ENCODE results near the gene MIA. TPM values are rescaled to one million over a fixed set of nuclear protein-coding genes. Genes with fewer than 3 reads are reported as not detected.

MIA gene
- total RNA-seq, 4 donors from 2014 or later = 1.4 to 9.2 (median 3.1) TPM; not detected in 1

- H3K9me3 ChIP-seq = no peaks in the 10 kb centered on the region
- 52% methylated on average over 2 of the region's 2 CpGs; no CpG with 5 or more reads in 1 of the 2 donors for WGBS, 2 donors (ENCODE audit: low coverage in 1 of 2)
- peaks cover 16 to 100% (median 82%) of the 10 kb centered on the region in 3 donors for H3K4me1 ChIP-seq
- peaks cover 0 to 37% of the 10 kb centered on the region in 2 donors for H3K36me3 ChIP-seq
- no peaks in the 10 kb centered on the region for H3K27me3 ChIP-seq
- TF ChIP-seq EP300 (IDR thresholded peaks at IDR 0.05) (no peak), POLR2AphosphoS5 (IDR thresholded peaks at IDR 0.05) (no peak), POLR2A (IDR thresholded peaks at IDR 0.05) (no peak), CTCF (IDR thresholded peaks at IDR 0.05) (no peak)
- H3K27ac ChIP-seq = peak overlapping the region in 3 of 4 donors; percentile 95 to 99 (median 98)
- no peak for ATAC-seq
- H3K4me3 ChIP-seq = no peak overlapping the region
Measured at GRCh38 chr19:40805258-40805868, 30.0 kb downstream of the MIA start.

DNA sequence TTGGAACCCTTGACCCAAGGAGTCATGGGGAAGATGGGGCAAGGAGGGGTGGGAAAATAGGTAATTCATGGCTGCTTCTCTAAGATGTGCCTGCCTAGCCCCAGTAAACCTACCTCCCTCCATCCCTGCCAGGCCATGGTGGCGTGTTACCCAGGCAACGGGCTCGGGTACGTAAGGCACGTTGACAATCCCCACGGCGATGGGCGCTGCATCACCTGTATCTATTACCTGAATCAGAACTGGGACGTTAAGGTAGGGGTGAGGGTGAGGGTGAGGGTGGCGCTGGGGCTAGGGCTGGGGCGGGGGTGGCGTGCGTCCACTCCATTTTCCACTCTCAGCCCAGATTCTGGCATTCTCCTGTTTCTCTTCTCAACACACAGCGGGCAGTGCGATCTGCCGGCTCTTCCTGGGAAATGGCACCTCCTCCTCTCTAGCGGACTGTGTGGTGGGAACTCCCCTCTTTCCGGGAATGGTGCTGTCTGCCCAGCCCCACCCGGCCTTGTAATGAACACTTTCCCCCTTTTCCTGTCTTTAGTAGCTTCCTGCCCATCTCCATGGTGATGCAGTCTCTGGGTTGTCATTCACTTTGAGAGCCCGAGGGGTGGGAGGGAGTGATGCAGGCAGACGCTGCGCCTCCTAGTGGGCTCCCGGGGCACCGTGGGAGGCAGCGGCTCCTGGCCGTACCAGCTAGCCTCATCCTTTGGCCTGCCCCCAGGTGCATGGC, 31.3 kb downstream of the MIA start:
- ATAC-seq = peak; percentile 57
- H3K4me3 ChIP-seq = peak overlapping the region in 1 of 2 donors; percentile 19
- 2 to 47% methylated on average over 4 to 7 of the region's 26 CpGs for WGBS, 2 donors (ENCODE audit: low coverage in 1 of 2)

GRCh38 chr19:40807147-40808020, 32.1 kb downstream of the MIA start:
- peak overlapping the region in 1 of 2 donors; percentile 19 for H3K4me3 ChIP-seq
- no peaks in the 10 kb centered on the region for H3K27me3 ChIP-seq
- WGBS, 2 donors (ENCODE audit: low coverage in 1 of 2) = 67 to 76% methylated on average over 2 to 6 of the region's 18 CpGs
- peaks cover 3 to 93% (median 70%) of the 10 kb centered on the region in 3 donors for H3K4me1 ChIP-seq
- peaks cover 0 to 26% of the 10 kb centered on the region in 2 donors for H3K36me3 ChIP-seq
- H3K9me3 ChIP-seq = no peaks in the 10 kb centered on the region
- ATAC-seq = no peak
- TF ChIP-seq EP300 (IDR thresholded peaks at IDR 0.05) = no peak
- TF ChIP-seq CTCF (IDR thresholded peaks at IDR 0.05) = peak in 1 of 4 experiments; percentile 1
- H3K27ac ChIP-seq = peak overlapping the region in 3 of 4 donors; percentile 95 to 99 (median 98)

More for the DNA sequence above, 31.3 kb downstream of the MIA start:
- Histone ChIP-seq H3K27me3 (no peaks in the 10 kb centered on the region), H3K27ac (peak overlapping the region in 3 of 4 donors; percentile 95 to 99 (median 98)), H3K9me3 (no peaks in the 10 kb centered on the region), H3K36me3 (peaks cover 0 to 26% of the 10 kb centered on the region in 2 donors), H3K4me1 (peaks cover 8 to 93% (median 76%) of the 10 kb centered on the region in 3 donors)
- TF ChIP-seq POLR2A (IDR thresholded peaks at IDR 0.05) (no peak), POLR2AphosphoS5 (IDR thresholded peaks at IDR 0.05) (peak; percentile 74), CTCF (IDR thresholded peaks at IDR 0.05) (peak in 3 of 4 experiments; percentile 78 to 90 (median 89)), EP300 (IDR thresholded peaks at IDR 0.05) (no peak)

DNA sequence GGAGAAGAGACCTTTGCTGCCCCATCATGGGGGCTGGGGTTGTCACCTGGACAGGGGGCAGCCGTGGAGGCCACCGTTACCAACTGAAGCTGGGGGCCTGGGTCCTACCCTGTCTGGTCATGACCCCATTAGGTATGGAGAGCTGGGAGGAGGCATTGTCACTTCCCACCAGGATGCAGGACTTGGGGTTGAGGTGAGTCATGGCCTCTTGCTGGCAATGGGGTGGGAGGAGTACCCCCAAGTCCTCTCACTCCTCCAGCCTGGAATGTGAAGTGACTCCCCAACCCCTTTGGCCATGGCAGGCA, 32.7 kb downstream of the MIA start:
- Histone ChIP-seq H3K9me3 (no peaks in the 10 kb centered on the region), H3K4me3 (no peak overlapping the region), H3K27me3 (no peaks in the 10 kb centered on the region), H3K36me3 (peaks cover 0 to 26% of the 10 kb centered on the region in 2 donors), H3K4me1 (peaks cover 3 to 93% (median 66%) of the 10 kb centered on the region in 3 donors), H3K27ac (peak overlapping the region in 2 of 4 donors; percentile 98 to 99)
- ATAC-seq = no peak
- WGBS, 2 donors (ENCODE audit: low coverage in 1 of 2) = no CpG with 5 or more reads among the region's 2 CpGs
- TF ChIP-seq EP300 (IDR thresholded peaks at IDR 0.05) (no peak), POLR2A (IDR thresholded peaks at IDR 0.05) (no peak)

DNA sequence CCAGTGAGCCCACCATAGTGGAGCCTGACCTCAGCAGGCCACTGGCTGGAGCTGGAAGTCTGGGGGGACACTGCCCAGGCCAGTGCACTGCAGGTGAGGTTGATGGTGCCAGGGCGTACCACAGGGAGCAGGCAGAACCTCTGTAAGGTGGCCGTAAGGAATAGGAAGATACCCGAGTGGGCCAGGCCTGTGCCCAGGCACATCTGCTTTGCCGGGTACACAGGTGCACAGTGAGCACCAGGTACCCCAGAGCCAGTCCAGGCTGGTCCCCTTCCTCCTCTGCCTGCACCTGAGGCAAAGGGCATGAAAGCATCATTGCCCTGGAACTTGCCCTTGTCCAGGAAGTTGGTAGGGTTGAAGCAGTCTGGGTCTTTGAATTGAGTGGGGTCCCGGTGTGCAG, 33.2 kb downstream of the MIA start:
- WGBS, 2 donors (ENCODE audit: low coverage in 1 of 2) = 83% methylated on average over 2 of the region's 5 CpGs; no CpG with 5 or more reads in 1 of the 2 donors
- H3K4me1 ChIP-seq = peaks cover 3 to 93% (median 64%) of the 10 kb centered on the region in 3 donors
- peaks cover 0 to 26% of the 10 kb centered on the region in 2 donors for H3K36me3 ChIP-seq
- ATAC-seq = no peak
- no peak overlapping the region for H3K4me3 ChIP-seq
- no peaks in the 10 kb centered on the region for H3K9me3 ChIP-seq
- H3K27ac ChIP-seq = peak overlapping the region in 2 of 4 donors; percentile 14 to 98
- TF ChIP-seq EP300 (IDR thresholded peaks at IDR 0.05) (no peak), CTCF (IDR thresholded peaks at IDR 0.05) (no peak), POLR2A (IDR thresholded peaks at IDR 0.05) (no peak), POLR2AphosphoS5 (IDR thresholded peaks at IDR 0.05) (no peak)
- H3K27me3 ChIP-seq = no peaks in the 10 kb centered on the region

All from gastroesophageal sphincter (tissue), 4 donors.